BJ (cell line): Measurements from ENCODE around the gene CDK2AP2. TPM values are rescaled to one million over a fixed set of nuclear protein-coding genes. Genes with fewer than 3 reads are reported as not detected.
"Not testable (repeated sequence)": the region's sequence is repeated elsewhere in the genome, so short reads cannot be mapped to it uniquely, and the experiment has no call there.

Experiments
- CTCF ChIA-PET: fragments of 350-600 bp; formaldehyde crosslinking; extraction: SDS; loops from one replicate; lab custom pipeline; 2021; ENCODE audit warnings: antibody characterized with exemption, inconsistent platforms; lab: Yijun Ruan, JAX
- POLR2A ChIA-PET: fragments of 300-600 bp; sonication (Branson Sonifier 250); formaldehyde crosslinking; extraction: SDS; loops from one replicate; lab custom pipeline; 2021; ENCODE audit warnings: antibody characterized with exemption; lab: Charles Lee
- DNase-seq: peaks from one replicate; pipeline ENCODE4 v3.0.0-alpha.2; 2011; ENCODE audit warnings: low read depth
- H3K27me3 ChIP-seq: 2 replicates; pipeline ENCODE4 v1.6.0; 2011; ENCODE audit warnings: low read length; ENCODE audit not compliant: control insufficient read depth, insufficient read depth
- H3K36me3 ChIP-seq: 2 replicates; pipeline ENCODE4 v1.5.1; 2011; ENCODE audit warnings: low read length; ENCODE audit not compliant: control insufficient read depth, insufficient read depth
- H3K4me3 ChIP-seq: 2 replicates; pipeline ENCODE4 v1.5.1; 2011; ENCODE audit warnings: low read depth, mild to moderate bottlenecking, control low read depth, low read length
- polyA plus RNA-seq: library from polyadenylated mRNA; depleted of rRNA; stranded (reverse); fragments of >200 nt; gene quantifications from 2 replicates; pipeline ENCODE4 v1.2.3, GENCODE V29; 2011
- TF ChIP-seq, protein P1 (sequence below): IDR thresholded peaks from 2 replicates; pipeline ENCODE4 v1.5.1; 2011; ENCODE audit warnings: low read depth, mild to moderate bottlenecking, control low read depth, inconsistent platforms, low read length, moderate library complexity; ENCODE audit not compliant: insufficient read depth

The CDK2AP2 gene
- polyA plus RNA-seq, 1 experiment, result 30.4 TPM

DNA sequence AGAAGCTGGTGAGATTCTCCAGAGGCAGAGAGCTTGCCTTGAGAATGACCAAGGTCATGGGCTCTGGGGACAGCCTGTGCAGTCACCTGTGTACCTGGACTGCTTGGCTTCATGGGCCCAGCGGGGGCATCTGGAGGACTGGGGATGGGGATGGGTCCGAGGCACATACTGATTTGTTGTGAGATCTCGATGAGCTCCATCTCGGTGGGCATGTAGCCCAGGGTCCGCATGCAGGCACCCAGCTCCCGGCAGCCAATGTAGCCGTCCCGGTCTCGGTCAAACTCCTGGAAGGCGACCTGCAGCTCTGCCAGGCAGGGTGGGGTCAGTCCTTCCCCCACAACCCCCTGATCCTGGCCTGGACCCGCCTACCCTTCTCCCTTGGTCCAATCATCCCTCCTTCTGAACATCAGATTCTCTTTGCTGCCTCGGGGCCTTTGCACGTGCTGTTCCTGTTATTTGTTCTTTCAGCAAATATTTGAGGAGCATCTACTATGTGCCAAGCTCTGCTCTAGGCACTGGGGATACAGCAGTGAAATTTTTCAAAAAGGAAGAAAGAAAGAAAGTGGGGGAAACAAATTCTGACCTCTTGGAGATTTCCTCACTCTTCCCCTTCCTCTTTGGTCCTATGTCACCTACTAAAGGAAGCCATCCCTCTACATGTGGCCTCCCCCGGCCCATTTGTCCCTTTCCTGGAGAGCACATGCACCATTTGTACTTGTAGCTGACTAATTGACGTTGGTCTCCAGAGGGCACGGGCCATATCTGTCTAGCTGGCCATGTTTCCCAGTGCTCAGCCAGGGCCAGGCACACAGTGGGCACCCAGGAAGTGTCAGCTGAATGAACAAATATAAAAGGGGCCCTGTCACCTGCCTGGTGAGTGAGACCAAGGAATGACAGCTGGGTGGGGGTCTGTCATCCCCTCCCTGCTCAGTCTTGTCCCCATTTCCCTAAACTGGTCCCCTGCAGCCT is 13.2 kb upstream of the CDK2AP2 start:
- POLR2A ChIA-PET, result no interaction called here
- H3K36me3 ChIP-seq, result no peaks in the 10 kb centered on the region
- H3K4me3 ChIP-seq, result no peak overlapping the region
- DNase-seq, result no peak
- TF ChIP-seq, protein P1, sequence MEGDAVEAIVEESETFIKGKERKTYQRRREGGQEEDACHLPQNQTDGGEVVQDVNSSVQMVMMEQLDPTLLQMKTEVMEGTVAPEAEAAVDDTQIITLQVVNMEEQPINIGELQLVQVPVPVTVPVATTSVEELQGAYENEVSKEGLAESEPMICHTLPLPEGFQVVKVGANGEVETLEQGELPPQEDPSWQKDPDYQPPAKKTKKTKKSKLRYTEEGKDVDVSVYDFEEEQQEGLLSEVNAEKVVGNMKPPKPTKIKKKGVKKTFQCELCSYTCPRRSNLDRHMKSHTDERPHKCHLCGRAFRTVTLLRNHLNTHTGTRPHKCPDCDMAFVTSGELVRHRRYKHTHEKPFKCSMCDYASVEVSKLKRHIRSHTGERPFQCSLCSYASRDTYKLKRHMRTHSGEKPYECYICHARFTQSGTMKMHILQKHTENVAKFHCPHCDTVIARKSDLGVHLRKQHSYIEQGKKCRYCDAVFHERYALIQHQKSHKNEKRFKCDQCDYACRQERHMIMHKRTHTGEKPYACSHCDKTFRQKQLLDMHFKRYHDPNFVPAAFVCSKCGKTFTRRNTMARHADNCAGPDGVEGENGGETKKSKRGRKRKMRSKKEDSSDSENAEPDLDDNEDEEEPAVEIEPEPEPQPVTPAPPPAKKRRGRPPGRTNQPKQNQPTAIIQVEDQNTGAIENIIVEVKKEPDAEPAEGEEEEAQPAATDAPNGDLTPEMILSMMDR, result no peak
- CTCF ChIA-PET, result no interaction called here
- 0 out of 2 replicates have a peak, but pooled peaks cover 1% of the 10 kb centered on the region for H3K27me3 ChIP-seq

DNA sequence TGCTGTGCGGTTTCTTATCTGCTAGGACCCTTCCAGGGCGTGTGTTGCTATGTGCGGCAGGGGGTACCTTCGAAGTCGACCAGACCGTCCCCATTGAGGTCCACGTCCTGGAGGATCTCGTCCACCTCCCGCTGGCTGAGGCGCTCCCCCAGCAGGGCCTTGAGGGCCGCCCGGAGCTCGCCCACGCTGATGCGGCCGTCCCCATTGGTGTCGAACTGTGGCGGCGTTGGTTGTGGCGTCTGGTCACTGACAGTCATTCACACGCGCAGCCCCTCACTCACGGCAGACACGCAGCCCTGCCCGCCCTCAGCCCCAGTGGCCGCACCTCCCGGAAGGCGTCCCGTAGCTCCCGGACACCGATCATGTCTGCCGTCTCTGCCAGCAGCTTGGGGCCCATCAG is 11.8 kb upstream of the CDK2AP2 start:
- no peak for DNase-seq
- Histone ChIP-seq H3K4me3 (no peak overlapping the region), H3K27me3 (0 out of 2 replicates have a peak, but pooled peaks cover 1% of the 10 kb centered on the region), H3K36me3 (no peaks in the 10 kb centered on the region)
- CTCF ChIA-PET, result no interaction called here
- POLR2A ChIA-PET, result no interaction called here
- TF ChIP-seq, protein P1, result no peak

DNA sequence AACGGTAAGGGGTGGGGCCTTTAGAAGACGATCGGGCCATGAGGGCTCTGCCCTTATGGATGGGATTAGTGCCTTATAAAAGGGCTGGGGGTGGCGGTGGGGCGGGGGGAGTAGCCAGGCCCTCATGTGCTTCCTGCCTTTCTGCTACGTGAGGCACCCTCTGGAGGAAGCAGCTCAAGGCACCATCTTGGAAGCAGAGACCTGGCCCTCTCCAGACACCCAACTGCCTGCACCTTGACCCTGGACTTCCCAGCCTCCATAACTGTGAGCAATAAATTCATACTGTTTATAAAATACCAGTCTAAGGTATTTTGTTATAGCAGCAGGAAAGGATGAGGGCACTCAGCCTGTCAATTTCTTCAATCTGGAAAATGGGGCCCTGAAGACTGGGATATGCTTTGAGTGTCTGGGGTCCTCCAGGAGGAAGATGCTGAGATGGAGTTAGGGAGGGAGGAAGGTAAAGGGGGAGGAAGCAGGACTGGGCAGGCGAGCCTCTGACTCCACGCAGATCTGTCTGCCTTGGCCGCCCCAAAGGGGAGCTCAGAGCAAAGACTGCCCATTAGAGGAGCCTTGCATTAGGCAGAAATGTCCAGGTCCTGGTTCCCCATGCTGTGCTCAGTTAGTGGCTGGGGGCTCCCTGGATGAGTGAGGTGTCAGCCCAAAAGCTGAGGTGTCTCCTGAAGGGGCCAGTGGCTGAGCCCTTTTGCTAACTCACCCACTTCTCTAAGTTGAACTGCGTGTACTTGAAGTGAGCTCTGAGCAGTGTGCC is 10.0 kb upstream of the CDK2AP2 start:
- DNase-seq, result no peak
- H3K27me3 ChIP-seq, result 0 out of 2 replicates have a peak, but pooled peaks cover 1% of the 10 kb centered on the region
- H3K4me3 ChIP-seq, result no peak overlapping the region
- TF ChIP-seq, protein P1, result no peak
- H3K36me3 ChIP-seq, result no peaks in the 10 kb centered on the region
- CTCF ChIA-PET, result no interaction called here
- POLR2A ChIA-PET, result no interaction called here

DNA sequence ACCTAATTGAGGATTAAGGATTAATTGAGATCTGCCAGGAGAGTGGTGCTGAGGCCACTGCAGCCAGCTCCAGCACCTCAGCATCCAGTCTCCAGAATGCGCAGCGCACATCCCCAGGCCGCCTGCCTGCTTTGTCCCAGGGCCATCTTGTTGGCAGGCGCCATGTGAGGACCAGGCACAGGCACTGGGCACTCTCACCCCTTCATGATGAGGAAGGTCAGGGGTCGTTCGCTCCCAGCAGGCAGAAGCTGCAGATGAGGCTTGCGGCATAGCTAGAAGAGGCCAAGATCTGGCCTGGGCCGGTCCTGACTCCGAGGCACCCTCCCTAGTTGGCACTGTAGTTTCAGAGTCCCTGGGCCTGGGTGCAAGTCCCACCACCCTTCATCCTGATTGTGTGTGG is 8.8 kb upstream of the CDK2AP2 start:
- Histone ChIP-seq H3K36me3 (no peaks in the 10 kb centered on the region), H3K4me3 (no peak overlapping the region), H3K27me3 (0 out of 2 replicates have a peak, but pooled peaks cover 3% of the 10 kb centered on the region)
- CTCF ChIA-PET, result no interaction called here
- POLR2A ChIA-PET, result no interaction called here
- no peak for DNase-seq
- TF ChIP-seq, protein P1, result no peak

DNA sequence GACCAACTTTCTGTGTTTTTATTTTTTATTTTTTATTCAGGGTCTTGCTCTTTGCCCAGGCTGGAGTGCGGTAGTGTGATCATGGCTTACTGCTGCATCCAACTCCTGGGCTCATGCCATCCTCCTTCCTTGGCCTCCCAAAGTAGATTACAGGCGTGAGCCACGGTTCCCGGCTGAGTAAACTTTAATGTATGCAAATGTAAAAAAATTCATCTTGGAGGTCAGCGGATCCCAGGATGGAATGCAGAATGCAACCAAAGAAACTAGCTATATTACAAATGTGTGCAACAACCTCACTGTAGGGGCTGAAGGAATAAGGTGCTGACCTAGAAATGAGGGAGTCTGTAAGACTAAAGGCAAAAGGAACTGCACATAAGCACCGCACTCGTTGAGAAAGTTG is 6.2 kb upstream of the CDK2AP2 start:
- TF ChIP-seq, protein P1, result no peak
- peaks cover 3% of the 10 kb centered on the region; the same call in 1 of the 2 replicates for H3K27me3 ChIP-seq
- H3K4me3 ChIP-seq, result no peak overlapping the region
- H3K36me3 ChIP-seq, result no peaks in the 10 kb centered on the region
- POLR2A ChIA-PET, result no interaction called here
- DNase-seq, result no peak
- CTCF ChIA-PET, result interaction anchor here (1.1 to 1.8 kb wide), 2 partner anchors 12 to 113 kb away, joined by 3 to 4 read pairs; partner anchors contain the start of gene PPP1CA

DNA sequence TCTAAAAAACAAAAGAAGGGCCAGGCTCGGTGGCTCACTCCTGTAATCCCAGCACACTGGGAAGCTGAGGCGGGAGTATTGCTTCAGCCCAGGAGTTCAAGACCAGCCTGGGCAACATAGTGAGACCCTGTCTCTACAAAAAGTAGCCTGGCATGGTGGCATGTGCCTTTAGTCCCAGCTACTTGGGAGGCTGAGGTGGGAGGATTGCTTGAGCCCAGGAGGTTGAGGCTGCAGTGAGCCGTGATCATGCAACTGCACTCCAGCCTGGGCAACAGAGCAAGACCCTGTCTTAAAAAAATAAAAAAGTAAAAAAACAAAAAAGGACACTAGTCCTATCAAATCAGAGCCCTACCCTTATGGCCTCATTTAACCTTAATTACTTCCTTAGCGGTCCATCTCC is 3.6 kb upstream of the CDK2AP2 start:
- POLR2A ChIA-PET, result not testable (repeated sequence)

More for the DNA sequence above, 3.6 kb upstream of the CDK2AP2 start:
- DNase-seq, H3K36me3 ChIP-seq, CTCF ChIA-PET, H3K27me3 ChIP-seq, H3K4me3 ChIP-seq: not testable (repeated sequence)
